ENCODE measurements around the gene COL1A1.

COL1A1 gene

GRCh38 chr17:50141026-50141744 is 60.2 kb downstream of the COL1A1 start:
- Histone ChIP-seq H3K36me3 (ENCODE audit: control insufficient read depth in 1 of 2, insufficient read depth in 2 of 2, low read length in 2 of 2) (peaks cover 72 to 85% of the 10 kb centered on the region in 2 donors), H3K4me3 (ENCODE audit: low read depth in 1 of 2, low read length in 2 of 2) (no peak overlapping the region), H3K27me3 (ENCODE audit: low read depth, low read length) (no peaks in the 10 kb centered on the region), H3K4me1 (ENCODE audit: control insufficient read depth in 1 of 2, insufficient read depth in 2 of 2, low read length in 2 of 2) (peaks cover 8 to 20% of the 10 kb centered on the region in 2 donors), H3K9me3 (ENCODE audit: control insufficient read depth in 1 of 2, low read length in 2 of 2) (no peaks in the 10 kb centered on the region), H3K27ac (ENCODE audit: low read length) (no peak overlapping the region)

GRCh38 chr17:50139950-50140885 is 61.2 kb downstream of the COL1A1 start:
- Histone ChIP-seq H3K36me3 (ENCODE audit: control insufficient read depth in 1 of 2, insufficient read depth in 2 of 2, low read length in 2 of 2) (peaks cover 82 to 94% of the 10 kb centered on the region in 2 donors), H3K4me1 (ENCODE audit: control insufficient read depth in 1 of 2, insufficient read depth in 2 of 2, low read length in 2 of 2) (peaks cover 4 to 11% of the 10 kb centered on the region in 2 donors), H3K27ac (ENCODE audit: low read length) (no peak overlapping the region), H3K9me3 (ENCODE audit: control insufficient read depth in 1 of 2, low read length in 2 of 2) (no peaks in the 10 kb centered on the region), H3K4me3 (ENCODE audit: low read depth in 1 of 2, low read length in 2 of 2) (no peak overlapping the region), H3K27me3 (ENCODE audit: low read depth, low read length) (no peaks in the 10 kb centered on the region)

- H3K4me3 ChIP-seq (ENCODE audit: low read depth in 1 of 2, low read length in 2 of 2), result no peak overlapping the region
- peaks cover 77 to 91% of the 10 kb centered on the region in 2 donors for H3K36me3 ChIP-seq (ENCODE audit: control insufficient read depth in 1 of 2, insufficient read depth in 2 of 2, low read length in 2 of 2)
- no peaks in the 10 kb centered on the region for H3K9me3 ChIP-seq (ENCODE audit: control insufficient read depth in 1 of 2, low read length in 2 of 2)
- peaks cover 4 to 10% of the 10 kb centered on the region in 2 donors for H3K4me1 ChIP-seq (ENCODE audit: control insufficient read depth in 1 of 2, insufficient read depth in 2 of 2, low read length in 2 of 2)
- no peaks in the 10 kb centered on the region for H3K27me3 ChIP-seq (ENCODE audit: low read depth, low read length)
- no peak overlapping the region for H3K27ac ChIP-seq (ENCODE audit: low read length)
Measured at GRCh38 chr17:50139185-50139783, 62.1 kb downstream of the COL1A1 start.

- peaks cover 57 to 68% of the 10 kb centered on the region in 2 donors for H3K36me3 ChIP-seq (ENCODE audit: control insufficient read depth in 1 of 2, insufficient read depth in 2 of 2, low read length in 2 of 2)
- no peaks in the 10 kb centered on the region for H3K9me3 ChIP-seq (ENCODE audit: control insufficient read depth in 1 of 2, low read length in 2 of 2)
- no peaks in the 10 kb centered on the region for H3K27me3 ChIP-seq (ENCODE audit: low read depth, low read length)
- H3K27ac ChIP-seq (ENCODE audit: low read length), result no peak overlapping the region
- H3K4me1 ChIP-seq (ENCODE audit: control insufficient read depth in 1 of 2, insufficient read depth in 2 of 2, low read length in 2 of 2), result peaks cover 4 to 25% of the 10 kb centered on the region in 2 donors
- no peak overlapping the region for H3K4me3 ChIP-seq (ENCODE audit: low read depth in 1 of 2, low read length in 2 of 2)
Measured at GRCh38 chr17:50137042-50137441, 64.4 kb downstream of the COL1A1 start.

GRCh38 chr17:50136096-50136687 is 65.2 kb downstream of the COL1A1 start:
- peaks cover 52 to 61% of the 10 kb centered on the region in 2 donors for H3K36me3 ChIP-seq (ENCODE audit: control insufficient read depth in 1 of 2, insufficient read depth in 2 of 2, low read length in 2 of 2)
- H3K27me3 ChIP-seq (ENCODE audit: low read depth, low read length), result no peaks in the 10 kb centered on the region
- H3K27ac ChIP-seq (ENCODE audit: low read length), result no peak overlapping the region
- peaks cover 4 to 25% of the 10 kb centered on the region in 2 donors for H3K4me1 ChIP-seq (ENCODE audit: control insufficient read depth in 1 of 2, insufficient read depth in 2 of 2, low read length in 2 of 2)
- H3K4me3 ChIP-seq (ENCODE audit: low read depth in 1 of 2, low read length in 2 of 2), result no peak overlapping the region
- no peaks in the 10 kb centered on the region for H3K9me3 ChIP-seq (ENCODE audit: control insufficient read depth in 1 of 2, low read length in 2 of 2)

- peaks cover 45 to 54% of the 10 kb centered on the region in 2 donors for H3K36me3 ChIP-seq (ENCODE audit: control insufficient read depth in 1 of 2, insufficient read depth in 2 of 2, low read length in 2 of 2)
Measured at GRCh38 chr17:50135316-50136095, 65.9 kb downstream of the COL1A1 start.

GRCh38 chr17:50134206-50135110 is 67.0 kb downstream of the COL1A1 start:
- Histone ChIP-seq H3K36me3 (ENCODE audit: control insufficient read depth in 1 of 2, insufficient read depth in 2 of 2, low read length in 2 of 2) (peaks cover 42 to 46% of the 10 kb centered on the region in 2 donors), H3K27me3 (ENCODE audit: low read depth, low read length) (no peaks in the 10 kb centered on the region), H3K4me3 (ENCODE audit: low read depth in 1 of 2, low read length in 2 of 2) (no peak overlapping the region), H3K9me3 (ENCODE audit: control insufficient read depth in 1 of 2, low read length in 2 of 2) (no peaks in the 10 kb centered on the region), H3K27ac (ENCODE audit: low read length) (no peak overlapping the region), H3K4me1 (ENCODE audit: control insufficient read depth in 1 of 2, insufficient read depth in 2 of 2, low read length in 2 of 2) (peaks cover 0 to 25% of the 10 kb centered on the region in 2 donors)

More at GRCh38 chr17:50135316-50136095, 65.9 kb downstream of the COL1A1 start:
- Histone ChIP-seq H3K9me3 (ENCODE audit: control insufficient read depth in 1 of 2, low read length in 2 of 2) (no peaks in the 10 kb centered on the region), H3K27me3 (ENCODE audit: low read depth, low read length) (no peaks in the 10 kb centered on the region), H3K4me3 (ENCODE audit: low read depth in 1 of 2, low read length in 2 of 2) (no peak overlapping the region), H3K4me1 (ENCODE audit: control insufficient read depth in 1 of 2, insufficient read depth in 2 of 2, low read length in 2 of 2) (peaks cover 1 to 22% of the 10 kb centered on the region in 2 donors), H3K27ac (ENCODE audit: low read length) (no peak overlapping the region)

GRCh38 chr17:50133769-50134099 is 67.7 kb downstream of the COL1A1 start:
- Histone ChIP-seq H3K27me3 (ENCODE audit: low read depth, low read length) (no peaks in the 10 kb centered on the region), H3K9me3 (ENCODE audit: control insufficient read depth in 1 of 2, low read length in 2 of 2) (no peaks in the 10 kb centered on the region), H3K4me3 (ENCODE audit: low read depth in 1 of 2, low read length in 2 of 2) (no peak overlapping the region), H3K4me1 (ENCODE audit: control insufficient read depth in 1 of 2, insufficient read depth in 2 of 2, low read length in 2 of 2) (peaks cover 0 to 33% of the 10 kb centered on the region in 2 donors), H3K27ac (ENCODE audit: low read length) (no peak overlapping the region), H3K36me3 (ENCODE audit: control insufficient read depth in 1 of 2, insufficient read depth in 2 of 2, low read length in 2 of 2) (peaks cover 35 to 39% of the 10 kb centered on the region in 2 donors)
